ENCODE results near the gene SLC7A6. TPM values are rescaled to one million over a fixed set of nuclear protein-coding genes. Genes with fewer than 3 reads are reported as not detected.

Gene SLC7A6
- total RNA-seq, 120 experiments from 2014 or later: 21.3 to 61.6 (median 36.3) TPM

Small RNA genes lying within 50 kb of the gene (microRNA-seq; reads per million reads assigned to microRNA genes)
- gene MIR6773: 0 to 0.31 (median 0) reads per million in 43 experiments

Other genes starting within 250 kb of the SLC7A6 start
- gene DPEP2NB, start 248.6 kb upstream of the SLC7A6 start, total RNA-seq: under 1 TPM in 2 of 120 experiments, not detected in 118; 0.41 to 0.43 TPM
- gene DDX28, start 241.3 kb upstream of the SLC7A6 start, total RNA-seq: 10 to 100 TPM in 3 of 120 experiments, 1 to 10 TPM in 117; 3.1 to 10.7 (median 6.9) TPM
- gene DUS2, start 241.2 kb upstream of the SLC7A6 start, total RNA-seq: 10 to 100 TPM; 10.6 to 25.8 (median 17.6) TPM
- gene NFATC3, start 179.2 kb upstream of the SLC7A6 start, total RNA-seq: 10 to 100 TPM; 30.0 to 60.4 (median 40.8) TPM
- 1 to 10 TPM in 7 of 120 experiments, under 1 TPM in 39, not detected in 74; 0.10 to 3.0 (median 0.37) TPM for gene ESRP2, start 28.4 kb upstream of the SLC7A6 start, total RNA-seq
- 10 to 100 TPM; 13.4 to 34.2 (median 20.2) TPM for gene PLA2G15, start 19.2 kb upstream of the SLC7A6 start, total RNA-seq
- gene SLC7A6OS, start 46.4 kb downstream of the SLC7A6 start, total RNA-seq: 10 to 100 TPM; 11.9 to 33.6 (median 20.1) TPM
- gene PRMT7, start 46.5 kb downstream of the SLC7A6 start, total RNA-seq: 100 to 1,000 TPM in 7 of 120 experiments, 10 to 100 TPM in 113; 48.9 to 123 (median 70.7) TPM
- 10 to 100 TPM in 118 of 120 experiments, 1 to 10 TPM in 2; 5.3 to 40.7 (median 21.2) TPM for gene SMPD3, start 184.0 kb downstream of the SLC7A6 start, total RNA-seq

Measured in dorsolateral prefrontal cortex (tissue), 118 donors.